ENCODE measurements around the gene ANKRD23.
"Not testable (repeated sequence)": the region's sequence is repeated elsewhere in the genome, so short reads cannot be mapped to it uniquely, and the experiment has no call there.

The ANKRD23 gene

GRCh38 chr2:96813656-96814055, 30.2 kb downstream of the ANKRD23 start:
- no peak for DNase-seq

DNA sequence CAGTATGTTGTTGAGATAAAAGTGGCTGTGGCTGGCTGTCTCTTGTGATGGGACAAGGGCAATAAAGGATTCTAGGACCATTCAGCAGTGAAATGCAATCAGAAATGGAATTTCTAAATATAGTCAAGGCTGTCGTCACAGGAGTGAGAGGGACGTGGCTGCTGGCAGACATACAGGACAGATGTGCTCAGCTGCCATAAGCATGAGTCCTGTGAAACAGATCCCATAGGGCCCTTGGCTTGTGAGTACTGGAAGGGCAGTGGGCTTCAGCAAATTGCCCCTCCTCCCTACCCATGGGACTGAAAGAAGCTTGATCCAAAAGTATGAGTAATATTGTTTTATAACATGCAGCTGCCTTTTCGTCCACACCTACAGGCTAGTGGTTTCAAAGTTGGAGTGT, 31.9 kb downstream of the ANKRD23 start:
- DNase-seq: no peak

DNA sequence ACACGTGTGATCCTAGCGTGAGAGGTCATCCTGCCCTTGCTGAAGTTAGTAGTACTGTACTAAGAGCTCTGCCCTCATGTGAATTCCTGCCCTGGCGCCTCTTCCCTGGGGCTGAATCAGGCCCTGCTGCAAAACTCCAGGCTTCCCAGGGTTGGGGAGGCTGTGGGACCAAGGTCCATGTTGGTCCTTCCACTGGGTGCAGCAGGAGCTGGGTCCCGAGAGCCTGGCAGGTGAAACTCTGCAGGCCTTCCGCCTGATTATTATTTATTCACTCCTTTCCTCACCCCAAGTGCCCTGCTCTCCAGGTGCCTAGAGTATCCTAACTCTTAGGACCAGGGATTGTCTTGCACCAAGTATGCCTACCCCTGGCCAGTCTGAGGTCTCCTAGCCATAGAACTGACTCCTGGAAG, 33.0 kb downstream of the ANKRD23 start:
- DNase-seq: no peak

DNA sequence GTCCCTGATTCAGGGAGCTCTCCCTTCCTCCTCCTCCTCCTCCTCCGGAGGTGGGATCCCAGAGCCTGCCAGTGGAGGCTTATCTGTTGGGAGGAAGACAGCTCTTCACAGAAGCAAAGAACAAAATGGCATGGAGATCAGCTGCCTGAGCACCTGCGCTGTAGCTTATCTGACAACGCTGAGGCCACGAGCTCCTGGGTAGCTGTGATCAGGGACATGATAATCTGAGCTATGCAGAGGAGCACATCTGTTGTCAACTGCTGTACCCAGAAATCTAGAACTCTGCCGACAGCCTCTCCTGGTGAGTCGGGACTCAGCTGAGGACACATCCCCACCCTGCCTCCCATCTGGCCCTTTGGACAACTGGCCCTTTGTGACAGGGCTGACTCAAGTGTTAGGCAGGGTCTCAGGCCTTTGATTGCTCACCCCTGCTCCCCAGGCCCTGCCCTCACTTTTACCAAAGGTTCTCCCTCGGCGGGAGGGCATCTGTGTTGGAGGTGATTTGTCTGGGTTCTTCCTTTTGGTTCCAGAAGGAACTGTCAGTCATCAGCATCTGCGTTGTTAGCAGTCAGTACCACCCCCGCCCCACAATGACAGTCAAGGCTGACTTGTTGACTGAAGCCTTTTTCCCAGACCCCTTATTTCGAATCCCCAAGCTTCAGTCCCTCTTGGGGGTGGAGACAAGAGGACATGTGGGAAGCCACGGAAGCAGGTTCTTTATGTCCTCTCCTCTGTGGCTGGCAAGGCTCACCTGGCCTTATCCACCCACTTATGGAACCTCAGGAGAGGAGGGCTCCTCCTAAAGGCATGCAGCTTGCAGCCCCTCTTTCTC, 33.7 kb downstream of the ANKRD23 start:
- DNase-seq: no peak

- DNase-seq: no peak
Measured at GRCh38 chr2:96809216-96809882, 34.5 kb downstream of the ANKRD23 start.

GRCh38 chr2:96808176-96808837, 35.5 kb downstream of the ANKRD23 start:
- DNase-seq: no peak

GRCh38 chr2:96807127-96807471, 36.7 kb downstream of the ANKRD23 start:
- no peak for DNase-seq

GRCh38 chr2:96806468-96807126, 37.2 kb downstream of the ANKRD23 start:
- DNase-seq: no peak

- not testable (repeated sequence) for DNase-seq
Measured at GRCh38 chr2:96805946-96806345, 37.9 kb downstream of the ANKRD23 start.

GRCh38 chr2:96804986-96805385, 38.8 kb downstream of the ANKRD23 start:
- DNase-seq: no peak

- DNase-seq: no peak
Measured at GRCh38 chr2:96802721-96803120, 41.1 kb downstream of the ANKRD23 start.

GRCh38 chr2:96801786-96802595, 41.8 kb downstream of the ANKRD23 start:
- DNase-seq: no peak

DNA sequence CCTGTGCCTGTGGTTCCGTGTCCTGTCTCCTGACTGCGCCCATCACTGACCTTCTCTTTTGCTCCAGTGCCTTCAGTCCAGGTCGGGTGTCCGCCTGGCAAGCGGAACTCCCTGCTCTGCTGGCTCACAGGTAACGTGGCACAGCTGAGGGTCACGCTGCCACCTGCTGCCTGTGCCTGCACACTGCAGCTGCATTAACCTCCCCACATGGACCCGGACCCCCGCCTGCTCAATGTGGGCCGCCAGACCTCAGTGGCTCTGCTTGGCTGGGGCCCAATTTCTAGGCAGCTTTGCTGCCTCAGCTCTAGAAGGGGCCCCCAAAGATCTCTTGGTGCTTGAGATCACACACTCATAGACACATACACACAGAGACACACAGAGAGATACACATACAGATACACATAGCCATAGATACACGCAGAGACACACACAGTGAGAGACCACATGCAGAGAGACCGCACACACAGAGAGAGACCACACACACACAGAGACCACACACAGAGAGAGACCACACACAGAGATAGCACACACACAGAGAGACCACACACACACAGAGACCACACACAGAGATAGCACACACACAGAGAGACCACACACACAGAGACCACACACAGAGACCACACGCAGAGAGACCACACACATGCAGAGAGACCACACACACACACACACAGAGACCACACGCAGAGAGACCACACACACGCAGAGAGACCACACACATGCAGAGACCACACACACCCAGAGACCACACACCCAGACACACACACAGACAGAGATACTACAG, 42.6 kb downstream of the ANKRD23 start:
- DNase-seq: no peak

DNA sequence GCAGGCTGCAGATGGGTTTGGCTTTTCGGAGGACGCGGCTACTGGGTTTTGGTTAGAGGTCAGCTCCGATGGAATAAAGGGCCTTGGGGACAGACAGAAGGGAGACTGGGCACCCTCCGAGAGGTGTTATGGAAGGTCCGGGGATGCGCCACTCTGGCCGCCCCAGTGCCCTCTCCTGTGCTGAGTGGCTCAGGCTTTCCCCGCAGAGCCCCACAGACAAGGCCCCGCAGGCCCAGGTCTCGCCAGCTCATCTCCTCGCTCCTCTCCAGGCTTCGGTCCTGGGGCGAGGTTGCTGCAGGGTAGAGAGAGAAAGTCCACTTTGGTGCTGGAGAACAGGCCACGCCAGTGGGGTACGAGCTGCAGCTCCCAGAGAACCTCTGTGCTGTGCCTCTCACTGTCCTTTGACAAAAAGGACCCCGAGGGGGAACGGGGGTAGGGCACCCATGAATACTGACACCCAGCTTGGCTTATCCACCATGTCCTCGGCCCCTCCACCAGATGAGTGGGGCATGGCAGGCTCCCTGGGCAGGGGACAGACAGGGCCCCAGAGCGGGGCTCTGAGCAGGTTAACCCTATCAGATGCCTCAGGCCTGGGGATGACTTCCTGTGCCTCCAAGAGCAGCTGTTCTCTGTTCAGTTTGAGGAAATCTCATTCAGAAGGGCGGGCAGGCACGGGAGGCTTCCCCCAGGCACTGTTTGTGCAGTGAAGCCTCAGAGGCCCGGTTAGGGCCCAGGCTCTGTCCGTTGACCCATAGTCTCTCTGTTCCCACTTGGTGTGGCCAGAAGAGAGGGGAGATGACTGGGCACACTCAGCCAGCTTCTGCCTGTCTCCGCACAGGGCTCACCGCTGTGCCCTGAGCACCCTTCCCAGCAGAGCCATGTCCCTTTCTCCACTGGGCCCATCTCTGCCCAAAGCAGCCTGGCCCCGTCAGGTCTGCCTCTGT, 43.5 kb downstream of the ANKRD23 start:
- DNase-seq: no peak

- no peak for DNase-seq
Measured at GRCh38 chr2:96799623-96799935, 44.2 kb downstream of the ANKRD23 start.

- DNase-seq: no peak
Measured at GRCh38 chr2:96798733-96799622, 44.8 kb downstream of the ANKRD23 start.

- no peak for DNase-seq
Measured at GRCh38 chr2:96797066-96797625, 46.7 kb downstream of the ANKRD23 start.

DNA sequence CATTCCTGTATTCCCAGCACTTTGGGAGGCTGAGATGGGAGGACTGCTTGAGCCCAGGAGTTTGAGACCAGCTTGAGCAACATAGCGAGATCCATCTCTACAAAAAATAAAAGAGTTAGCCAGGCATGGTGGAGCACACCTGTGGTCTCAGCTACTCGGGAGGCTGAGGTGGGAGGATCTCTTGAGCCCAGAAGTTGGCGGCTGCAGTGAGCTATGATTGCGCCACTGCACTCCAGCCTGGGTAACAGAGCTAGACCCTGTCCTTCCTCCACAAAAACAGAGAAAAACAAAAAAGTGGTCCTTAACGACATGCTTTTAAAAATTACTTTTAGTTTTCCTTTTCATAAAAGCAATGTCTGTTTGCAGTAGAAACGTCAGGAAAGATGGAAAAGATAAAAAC, 47.3 kb downstream of the ANKRD23 start:
- DNase-seq: not testable (repeated sequence)

DNA sequence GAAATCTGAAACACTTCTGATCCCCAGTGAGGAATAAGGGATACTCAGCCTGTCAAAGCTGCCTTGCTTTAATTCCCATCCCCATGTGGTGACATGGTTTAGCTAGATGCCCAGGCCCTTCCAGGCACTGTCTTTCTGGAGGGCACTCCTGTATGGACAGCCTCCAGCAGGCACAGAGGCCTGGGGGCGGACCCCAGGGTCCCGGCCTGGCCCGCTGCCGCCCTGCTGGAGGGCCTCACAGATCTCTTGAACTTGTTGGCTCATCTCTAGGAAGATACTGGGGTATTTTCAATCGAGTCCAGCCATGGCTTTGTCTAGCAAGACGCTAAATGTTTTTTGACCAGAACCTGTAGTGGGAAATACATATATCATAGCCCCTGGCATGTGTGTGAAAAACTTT, 48.7 kb downstream of the ANKRD23 start:
- DNase-seq: no peak
